Liver (tissue), 9 donors: ENCODE measurements around the gene COL8A1. TPM values are rescaled to one million over a fixed set of nuclear protein-coding genes. Genes with fewer than 3 reads are reported as not detected.

Experiments used
- DNase-seq: peaks from one replicate; pipeline ENCODE4 v3.0.0-alpha.2; 2017; ENCODE audit warnings: low spot score
- H3K27ac ChIP-seq, 2 donors: one replicate each; pipeline ENCODE4 v1.7.0; 2013; ENCODE audit warnings: inconsistent platforms in 2 of 2, low read length in 2 of 2, control low read depth in 1 of 2, low read depth in 1 of 2, mild to moderate bottlenecking in 1 of 2
- H3K27me3 ChIP-seq, 4 donors: one replicate each; pipeline versions ENCODE4 v1.6.1 to v1.7.0; 2013; ENCODE audit warnings: low read length in 3 of 4, inconsistent platforms in 1 of 4, mild to moderate bottlenecking in 1 of 4, moderate library complexity in 1 of 4; ENCODE audit not compliant: control insufficient read depth in 4 of 4, insufficient read depth in 4 of 4
- H3K36me3 ChIP-seq, 4 donors: one replicate each; pipeline versions ENCODE4 v1.6.1 to v1.7.0; 2013; ENCODE audit warnings: low read length in 3 of 4, mild to moderate bottlenecking in 3 of 4, low read depth in 1 of 4, moderate library complexity in 1 of 4; ENCODE audit not compliant: control insufficient read depth in 4 of 4, insufficient read depth in 3 of 4
- H3K4me1 ChIP-seq, 4 donors: one replicate each; pipeline versions ENCODE4 v1.6.1 to v1.7.0; 2013; ENCODE audit warnings: low read length in 3 of 4, mild to moderate bottlenecking in 3 of 4, moderate library complexity in 1 of 4; ENCODE audit not compliant: control insufficient read depth in 4 of 4, insufficient read depth in 4 of 4
- H3K4me3 ChIP-seq, 3 donors: one replicate each; pipeline versions ENCODE4 v1.6.1 to v1.7.0; 2013; ENCODE audit warnings: low read length in 3 of 3, control low read depth in 1 of 3, low read depth in 1 of 3, mild to moderate bottlenecking in 1 of 3
- H3K9ac ChIP-seq, 2 donors: one replicate each; pipeline ENCODE4 v1.7.0; 2013; ENCODE audit warnings: low read length in 2 of 2, mild to moderate bottlenecking in 2 of 2, moderate library complexity in 2 of 2, control low read depth in 1 of 2, low read depth in 1 of 2
- H3K9me3 ChIP-seq, 4 donors: one replicate each; pipeline versions ENCODE4 v1.6.1 to v1.7.0; 2013; ENCODE audit warnings: low read length in 3 of 4; ENCODE audit not compliant: control insufficient read depth in 4 of 4
- ATF3 ChIP-seq: IDR thresholded peaks from 2 replicates; pipeline ENCODE4 v1.6.1; 2016; ENCODE audit warnings: antibody characterized with exemption
- CTCF ChIP-seq: fragments of 150-350 bp; IDR thresholded peaks from 2 replicates; pipeline ENCODE4 v1.5.1; 2017; ENCODE audit warnings: improper control_type of control experiment, low read depth, low read length; ENCODE audit not compliant: missing input control
- EGR1 ChIP-seq, 2 donors: IDR thresholded peaks; 2 replicates each; pipeline ENCODE4 v1.6.1; 2016 to 2018; ENCODE audit warnings: antibody characterized with exemption in 2 of 2, low read depth in 2 of 2
- FOXA1 ChIP-seq: IDR thresholded peaks from 2 replicates; pipeline ENCODE4 v1.6.1; 2016; ENCODE audit warnings: antibody characterized with exemption
- FOXA2 ChIP-seq: IDR thresholded peaks from 2 replicates; pipeline ENCODE4 v1.6.1; 2016; ENCODE audit warnings: antibody characterized with exemption
- GABPA ChIP-seq, 2 donors: IDR thresholded peaks in 1 of 2; conservative IDR thresholded peaks in 1 of 2; 2 replicates each; pipeline ENCODE4 v1.6.1; 2016; ENCODE audit warnings: antibody characterized with exemption in 2 of 2, mild to moderate bottlenecking in 1 of 2, moderate library complexity in 1 of 2
- HNF4A ChIP-seq, 2 donors: conservative IDR thresholded peaks; 2 replicates each; pipeline ENCODE4 v1.6.1; 2016; ENCODE audit warnings: antibody characterized with exemption in 2 of 2, mild to moderate bottlenecking in 2 of 2
- HNF4G ChIP-seq: IDR thresholded peaks from 2 replicates; pipeline ENCODE4 v1.6.1; 2016; ENCODE audit warnings: antibody characterized with exemption
- JUND ChIP-seq, 2 donors: IDR thresholded peaks; 2 replicates each; pipeline ENCODE4 v1.6.1; 2016; ENCODE audit warnings: antibody characterized with exemption in 2 of 2
- MAX ChIP-seq: IDR thresholded peaks from 2 replicates; pipeline ENCODE4 v1.6.1; 2016; ENCODE audit warnings: antibody characterized with exemption
- NR2F2 ChIP-seq: IDR thresholded peaks from 2 replicates; pipeline ENCODE4 v1.6.1; 2016; ENCODE audit warnings: antibody characterized with exemption
- RAD21 ChIP-seq, 2 donors: IDR thresholded peaks; 2 replicates each; pipeline ENCODE4 v1.6.1; 2016; ENCODE audit warnings: antibody characterized with exemption in 2 of 2, mild to moderate bottlenecking in 2 of 2
- REST ChIP-seq: IDR thresholded peaks from 2 replicates; pipeline ENCODE4 v1.6.1; 2016; ENCODE audit warnings: antibody characterized with exemption, mild to moderate bottlenecking
- RXRA ChIP-seq, 2 donors: IDR thresholded peaks; 2 replicates each; pipeline ENCODE4 v1.6.1; 2017 to 2018; ENCODE audit warnings: antibody characterized with exemption in 2 of 2, mild to moderate bottlenecking in 1 of 2
- SP1 ChIP-seq: IDR thresholded peaks from 2 replicates; pipeline ENCODE4 v1.6.1; 2018; ENCODE audit warnings: antibody characterized with exemption, mild to moderate bottlenecking
- TAF1 ChIP-seq: conservative IDR thresholded peaks from 2 replicates; pipeline ENCODE4 v1.6.1; 2016; ENCODE audit warnings: antibody characterized with exemption, mild to moderate bottlenecking
- YY1 ChIP-seq: IDR thresholded peaks from 2 replicates; pipeline ENCODE4 v1.6.1; 2016; ENCODE audit warnings: antibody characterized with exemption, mild to moderate bottlenecking
- ZBTB33 ChIP-seq: IDR thresholded peaks from 2 replicates; pipeline ENCODE4 v1.6.1; 2016; ENCODE audit warnings: antibody characterized with exemption
- WGBS: extraction: QIAGEN DNeasy Blood & Tissue Kit; methylation state at CpG from one replicate; pipeline ENCODE4 v1.1.7; 2013; 5-methylcytosine and 5-hydroxymethylcytosine counted together
- polyA plus RNA-seq, 2 donors: library from polyadenylated mRNA; stranded (reverse) in 1 of 2; unstranded in 1 of 2; fragments of 200-250 nt in 1 of 2; fragments of >200 nt in 1 of 2; fragmentation: Nextera tagmentation in 1 of 2; extraction: Ambion mirVana in 1 of 2; gene quantifications; one replicate each; pipeline versions ENCODE4 v1.2.1 to v1.2.3, GENCODE V29; 2013 to 2015
- total RNA-seq, 2 donors: library from RNA; depleted of rRNA; stranded (reverse); fragments of >200 nt; gene quantifications; one replicate each; pipeline ENCODE4 v1.2.3, GENCODE V29; 2014
- donor health status: healthy.
- donor health status: healthy.
- donor health status: healthy.
- donor health status: healthy.
- donor health status: healthy.

Gene COL8A1
- total and polyA plus RNA-seq, 4 donors = 0.14 to 2.2 (median 1.0) TPM

GRCh38 chr3:99669879-99670555, 31.6 kb downstream of the COL8A1 start:
- H3K9me3 ChIP-seq = no peaks in the 10 kb centered on the region
- no peaks in the 10 kb centered on the region for H3K4me1 ChIP-seq
- no peak overlapping the region for H3K27ac ChIP-seq
- peaks cover 0 to 4% (median 1%) of the 10 kb centered on the region in 4 donors for H3K27me3 ChIP-seq
- WGBS = 87% methylated on average over 2 of the region's 2 CpGs
- H3K36me3 ChIP-seq = no peaks in the 10 kb centered on the region
- no peak overlapping the region for H3K4me3 ChIP-seq
- no peak overlapping the region for H3K9ac ChIP-seq
- DNase-seq = no peak
- no peak for TF ChIP-seq REST
- no peak for TF ChIP-seq RXRA (IDR thresholded peaks at IDR 0.05)
- TF ChIP-seq YY1 = no peak
- no peak for TF ChIP-seq EGR1 (IDR thresholded peaks at IDR 0.05; ENCODE audit: low read depth in 2 of 2)
- TF ChIP-seq GABPA (IDR thresholded peaks at IDR 0.05 in 1 of 2, conservative IDR thresholded peaks at IDR 0.05 in 1 of 2) = no peak
- TF ChIP-seq JUND (IDR thresholded peaks at IDR 0.05) = no peak
- TF ChIP-seq FOXA1 = no peak
- TF ChIP-seq TAF1 = no peak
- TF ChIP-seq HNF4A (conservative IDR thresholded peaks at IDR 0.05) = no peak

GRCh38 chr3:99670556-99670950, 32.2 kb downstream of the COL8A1 start:
- TF ChIP-seq REST = no peak
- no peak for TF ChIP-seq TAF1
- TF ChIP-seq FOXA1 = no peak
- no peak for TF ChIP-seq HNF4G
- TF ChIP-seq JUND (IDR thresholded peaks at IDR 0.05) = no peak
- no peak for TF ChIP-seq NR2F2
- no peak for TF ChIP-seq FOXA2
- no peak for TF ChIP-seq HNF4A (conservative IDR thresholded peaks at IDR 0.05)
- TF ChIP-seq RAD21 (IDR thresholded peaks at IDR 0.05) = no peak
- TF ChIP-seq RXRA (IDR thresholded peaks at IDR 0.05) = no peak
- no peak for TF ChIP-seq EGR1 (IDR thresholded peaks at IDR 0.05; ENCODE audit: low read depth in 2 of 2)
- TF ChIP-seq YY1 = no peak
- no peak for TF ChIP-seq GABPA (IDR thresholded peaks at IDR 0.05 in 1 of 2, conservative IDR thresholded peaks at IDR 0.05 in 1 of 2)
- no peak for TF ChIP-seq MAX
- TF ChIP-seq ATF3 = no peak
- no peak for TF ChIP-seq CTCF
- no peak for TF ChIP-seq ZBTB33
- TF ChIP-seq SP1 = no peak
- Histone ChIP-seq H3K9me3 (no peaks in the 10 kb centered on the region), H3K36me3 (no peaks in the 10 kb centered on the region), H3K4me1 (no peaks in the 10 kb centered on the region), H3K9ac (no peak overlapping the region), H3K4me3 (no peak overlapping the region), H3K27me3 (peaks cover 0 to 4% (median 1%) of the 10 kb centered on the region in 4 donors), H3K27ac (no peak overlapping the region)
- WGBS = 61% methylated on average over 2 of the region's 2 CpGs
- no peak for DNase-seq
